ENCODE measurements around the gene TAS1R2.
"Not testable (repeated sequence)": the region's sequence is repeated elsewhere in the genome, so short reads cannot be mapped to it uniquely, and the experiment has no call there.

TAS1R2 gene

GRCh38 chr1:18871401-18872070, 12.1 kb upstream of the TAS1R2 start:
- no peak overlapping the region for H3K4me3 ChIP-seq (ENCODE audit: low read depth, low read length)
- no peak for DNase-seq (ENCODE audit: low read depth)

GRCh38 chr1:18870957-18871356, 11.5 kb upstream of the TAS1R2 start:
- no peak for DNase-seq (ENCODE audit: low read depth)
- H3K4me3 ChIP-seq (ENCODE audit: low read depth, low read length): no peak overlapping the region

- not testable (repeated sequence) for H3K4me3 ChIP-seq (ENCODE audit: low read depth, low read length); DNase-seq (ENCODE audit: low read depth)
These were observed 11.1 kb upstream of the TAS1R2 start for GRCh38 chr1:18870595-18870865.

GRCh38 chr1:18869847-18870594, 10.6 kb upstream of the TAS1R2 start:
- DNase-seq (ENCODE audit: low read depth): no peak
- H3K4me3 ChIP-seq (ENCODE audit: low read depth, low read length): no peak overlapping the region

GRCh38 chr1:18868801-18869424, 9.5 kb upstream of the TAS1R2 start:
- H3K4me3 ChIP-seq (ENCODE audit: low read depth, low read length): no peak overlapping the region
- DNase-seq (ENCODE audit: low read depth): no peak

GRCh38 chr1:18868354-18868753, 8.9 kb upstream of the TAS1R2 start:
- DNase-seq (ENCODE audit: low read depth): no peak
- no peak overlapping the region for H3K4me3 ChIP-seq (ENCODE audit: low read depth, low read length)

GRCh38 chr1:18866846-18867245, 7.4 kb upstream of the TAS1R2 start:
- H3K4me3 ChIP-seq (ENCODE audit: low read depth, low read length): no peak overlapping the region
- DNase-seq (ENCODE audit: low read depth): no peak

- no peak for DNase-seq (ENCODE audit: low read depth)
- H3K4me3 ChIP-seq (ENCODE audit: low read depth, low read length): no peak overlapping the region
These were observed 6.9 kb upstream of the TAS1R2 start for GRCh38 chr1:18866314-18866713.

- no peak for DNase-seq (ENCODE audit: low read depth)
- no peak overlapping the region for H3K4me3 ChIP-seq (ENCODE audit: low read depth, low read length)
These were observed 5.7 kb upstream of the TAS1R2 start for GRCh38 chr1:18865176-18865575.

GRCh38 chr1:18861590-18861989, 2.1 kb upstream of the TAS1R2 start:
- no peak overlapping the region for H3K4me3 ChIP-seq (ENCODE audit: low read depth, low read length)
- DNase-seq (ENCODE audit: low read depth): no peak

GRCh38 chr1:18861082-18861481, 1.6 kb upstream of the TAS1R2 start:
- H3K4me3 ChIP-seq (ENCODE audit: low read depth, low read length): no peak overlapping the region
- DNase-seq (ENCODE audit: low read depth): no peak

GRCh38 chr1:18858070-18858688, 1.3 kb downstream of the TAS1R2 start:
- no peak for DNase-seq (ENCODE audit: low read depth)
- no peak overlapping the region for H3K4me3 ChIP-seq (ENCODE audit: low read depth, low read length)

GRCh38 chr1:18856435-18856834, 3.0 kb downstream of the TAS1R2 start:
- no peak for DNase-seq (ENCODE audit: low read depth)
- no peak overlapping the region for H3K4me3 ChIP-seq (ENCODE audit: low read depth, low read length)

- no peak for DNase-seq (ENCODE audit: low read depth)
These were observed 3.9 kb downstream of the TAS1R2 start for GRCh38 chr1:18855573-18855972.

GRCh38 chr1:18854331-18855025, 5.0 kb downstream of the TAS1R2 start:
- DNase-seq (ENCODE audit: low read depth): no peak
- no peak overlapping the region for H3K4me3 ChIP-seq (ENCODE audit: low read depth, low read length)

More at GRCh38 chr1:18855573-18855972, 3.9 kb downstream of the TAS1R2 start:
- H3K4me3 ChIP-seq (ENCODE audit: low read depth, low read length): no peak overlapping the region

GRCh38 chr1:18852501-18852900, 7.0 kb downstream of the TAS1R2 start:
- H3K4me3 ChIP-seq (ENCODE audit: low read depth, low read length): no peak overlapping the region
- no peak for DNase-seq (ENCODE audit: low read depth)

- H3K4me3 ChIP-seq (ENCODE audit: low read depth, low read length): no peak overlapping the region
- no peak for DNase-seq (ENCODE audit: low read depth)
These were observed 10.2 kb downstream of the TAS1R2 start for GRCh38 chr1:18849261-18849711.

GRCh38 chr1:18847723-18848122, 11.7 kb downstream of the TAS1R2 start:
- not testable (repeated sequence) for DNase-seq (ENCODE audit: low read depth); H3K4me3 ChIP-seq (ENCODE audit: low read depth, low read length)

- DNase-seq (ENCODE audit: low read depth): no peak
- no peak overlapping the region for H3K4me3 ChIP-seq (ENCODE audit: low read depth, low read length)
These were observed 19.3 kb downstream of the TAS1R2 start for GRCh38 chr1:18840145-18840544.

- no peak overlapping the region for H3K4me3 ChIP-seq (ENCODE audit: low read depth, low read length)
- DNase-seq (ENCODE audit: low read depth): no peak
These were observed 22.8 kb downstream of the TAS1R2 start for GRCh38 chr1:18836654-18837053.

All from skeletal muscle cell (primary cell).